GM15510 (cell line): ENCODE data around the gene SLC39A7.

Source experiments
- POLR2A ChIP-seq: IDR thresholded peaks from 3 replicates; pipeline ENCODE4 v1.6.1; 2011; ENCODE audit warnings: borderline replicate concordance; ENCODE audit not compliant: insufficient read length; ENCODE audit errors: extremely low read depth

SLC39A7 gene

DNA sequence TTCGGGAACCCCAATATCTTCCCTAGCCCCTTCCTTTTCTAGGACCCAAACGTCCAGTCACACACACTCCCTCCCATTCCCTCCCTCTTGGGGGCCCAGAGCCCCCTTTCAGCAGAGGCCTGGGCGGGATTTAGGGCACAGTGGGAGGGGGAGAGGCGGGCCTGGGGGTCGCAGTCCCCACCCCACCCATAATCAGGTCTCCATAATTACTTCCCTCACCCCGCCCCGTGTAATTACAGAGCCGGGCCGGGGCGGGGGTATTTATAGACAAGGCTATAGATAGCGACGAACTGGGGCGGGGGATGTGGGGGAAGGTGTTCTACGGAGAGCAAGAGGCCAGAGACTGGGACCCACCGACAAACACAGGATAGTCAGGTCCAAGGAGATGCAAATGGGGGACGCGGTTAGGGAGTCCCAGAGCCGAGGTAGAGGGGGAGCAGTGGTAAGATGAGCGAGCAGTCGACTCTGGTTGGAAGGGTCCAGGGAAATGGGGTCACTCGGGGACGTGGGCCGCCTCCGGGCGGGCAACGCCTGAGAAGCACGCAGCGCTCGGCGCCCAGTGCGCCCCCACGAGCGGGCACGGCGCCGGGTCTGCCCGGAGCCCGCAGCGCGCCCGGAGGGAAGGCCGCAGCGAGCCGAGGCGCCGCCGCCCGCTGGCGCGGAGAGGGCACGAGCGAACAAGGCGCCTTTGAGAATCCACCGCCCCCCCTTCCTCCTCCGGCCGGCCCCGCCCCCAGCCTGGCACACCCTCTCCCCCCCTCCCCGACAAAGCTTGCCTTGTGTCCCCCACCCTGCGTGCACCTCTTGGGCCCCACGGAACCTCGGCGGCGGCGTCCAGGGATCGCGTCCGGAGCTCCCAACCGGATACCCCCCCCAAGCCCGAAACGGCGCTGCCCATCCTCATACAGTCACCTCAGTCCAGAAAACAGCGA is 7.7 kb upstream of the SLC39A7 start:
- TF ChIP-seq POLR2A = no peak

DNA sequence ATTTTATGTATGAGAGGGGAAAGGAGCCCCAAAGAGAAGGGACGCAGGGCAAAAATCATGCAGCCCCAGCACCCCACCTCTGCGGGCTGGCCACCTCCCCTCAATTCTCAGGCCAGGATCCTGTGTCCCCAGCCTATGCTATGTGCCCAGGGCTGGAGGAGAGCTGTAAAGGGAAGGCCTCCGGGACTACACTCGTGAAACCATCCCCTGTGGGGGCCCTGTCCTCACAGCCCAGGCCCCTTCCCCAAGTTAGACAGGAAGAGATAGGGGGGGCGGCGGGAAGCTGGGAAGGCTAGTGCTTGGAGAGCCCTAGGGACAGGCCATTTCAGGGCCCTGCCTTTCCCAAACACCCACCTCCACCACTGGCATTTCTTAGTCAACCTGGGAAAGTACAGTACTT is 7.0 kb upstream of the SLC39A7 start:
- TF ChIP-seq POLR2A = no peak

GRCh38 chr6:33194431-33194979 is 6.2 kb upstream of the SLC39A7 start:
- no peak for TF ChIP-seq POLR2A

DNA sequence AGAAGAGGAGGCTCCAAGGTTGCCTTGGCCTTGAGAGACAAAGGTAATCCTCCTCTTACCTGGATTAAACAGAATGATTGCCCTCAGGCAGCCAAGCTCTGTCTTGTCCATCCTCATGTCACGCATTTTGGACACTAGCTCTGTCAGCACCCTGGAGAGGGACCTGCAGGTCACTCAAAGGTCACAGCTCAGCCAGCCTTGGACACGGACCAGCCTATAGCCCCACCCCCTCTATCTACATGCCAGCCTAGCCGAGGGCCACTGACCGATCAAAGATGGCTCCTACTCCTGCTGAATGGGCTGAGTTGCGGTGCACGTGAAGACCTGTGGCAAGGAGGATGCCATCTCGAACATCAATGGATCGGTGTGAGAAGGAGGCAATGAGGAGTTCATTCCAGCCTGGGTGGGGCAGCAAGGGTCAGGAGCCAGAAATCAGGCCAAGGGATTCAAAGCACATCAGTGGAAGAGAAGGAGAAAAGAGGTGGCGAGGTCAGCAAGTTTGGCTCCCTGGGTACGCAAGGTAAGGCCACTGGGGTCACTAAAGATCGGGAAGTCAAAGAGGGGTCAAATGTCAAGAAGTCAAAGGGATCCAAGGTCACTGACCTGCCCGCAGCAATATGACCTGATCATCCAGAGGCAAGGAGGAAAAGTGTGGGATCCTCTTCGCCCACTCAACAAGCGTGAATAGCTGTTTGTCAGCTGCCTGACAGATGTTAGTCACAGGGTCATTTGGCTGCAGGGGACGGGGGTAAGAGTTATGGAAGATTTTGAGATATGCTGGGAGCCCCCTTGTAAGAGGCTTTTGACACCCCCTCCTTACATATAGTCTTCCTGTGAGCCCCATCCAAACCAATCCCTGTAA is 5.1 kb upstream of the SLC39A7 start:
- no peak for TF ChIP-seq POLR2A

GRCh38 chr6:33197431-33198048 is 3.1 kb upstream of the SLC39A7 start:
- TF ChIP-seq POLR2A = no peak

- TF ChIP-seq POLR2A = no peak
Measured at GRCh38 chr6:33198159-33198852, 2.4 kb upstream of the SLC39A7 start.

GRCh38 chr6:33198853-33199436 is 1.7 kb upstream of the SLC39A7 start:
- TF ChIP-seq POLR2A = no peak

DNA sequence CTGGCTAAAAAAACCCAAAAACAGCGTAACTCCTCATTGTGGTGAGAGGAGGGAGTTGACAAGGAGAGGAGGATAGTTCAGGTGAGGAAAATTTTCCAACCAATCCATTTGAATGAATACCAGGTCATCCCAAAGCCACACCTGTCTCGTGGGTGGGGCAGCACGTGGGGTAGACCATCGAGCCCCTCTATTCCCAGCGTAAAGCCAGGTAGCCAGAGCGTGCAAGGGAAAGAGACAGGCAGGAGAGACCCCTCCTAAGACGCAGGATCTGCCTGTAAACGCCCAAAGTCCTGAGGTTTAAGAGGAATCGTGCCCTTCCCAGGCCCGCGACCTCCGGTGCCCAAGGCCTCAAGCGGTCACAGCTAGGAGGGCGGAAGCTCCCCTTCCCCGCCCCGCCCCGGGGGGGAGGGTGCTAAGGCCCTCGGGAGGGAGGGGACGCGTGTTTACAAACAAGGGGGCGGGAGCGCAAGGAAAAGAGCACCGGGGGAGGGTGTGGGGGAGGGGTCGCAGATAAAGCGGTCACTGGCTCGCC is 914 bp upstream of the SLC39A7 start:
- no peak for TF ChIP-seq POLR2A

- TF ChIP-seq POLR2A = no peak
Measured at GRCh38 chr6:33201147-33201545, 479 bp downstream of the SLC39A7 start.

DNA sequence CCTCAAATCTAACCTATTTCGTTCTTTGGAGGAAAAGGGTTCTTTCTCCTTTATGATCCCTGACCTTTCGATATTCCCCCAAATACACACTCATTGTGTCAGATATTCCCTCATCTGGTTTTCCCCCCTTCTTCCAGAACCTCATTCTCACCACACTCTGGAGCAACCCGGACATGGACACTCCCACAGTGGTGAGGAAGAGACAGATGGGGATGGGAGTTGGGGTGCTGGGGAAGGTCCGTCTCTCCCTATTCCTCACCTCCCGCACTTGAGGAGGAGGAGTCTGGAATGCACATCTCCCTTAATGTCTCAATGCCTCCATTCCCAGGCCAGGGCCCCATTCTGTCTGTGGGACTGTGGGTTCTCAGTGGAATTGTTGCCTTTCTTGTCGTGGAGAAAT is 1.3 kb downstream of the SLC39A7 start:
- TF ChIP-seq POLR2A = no peak

- no peak for TF ChIP-seq POLR2A
Measured at GRCh38 chr6:33202799-33203198, 2.1 kb downstream of the SLC39A7 start.

DNA sequence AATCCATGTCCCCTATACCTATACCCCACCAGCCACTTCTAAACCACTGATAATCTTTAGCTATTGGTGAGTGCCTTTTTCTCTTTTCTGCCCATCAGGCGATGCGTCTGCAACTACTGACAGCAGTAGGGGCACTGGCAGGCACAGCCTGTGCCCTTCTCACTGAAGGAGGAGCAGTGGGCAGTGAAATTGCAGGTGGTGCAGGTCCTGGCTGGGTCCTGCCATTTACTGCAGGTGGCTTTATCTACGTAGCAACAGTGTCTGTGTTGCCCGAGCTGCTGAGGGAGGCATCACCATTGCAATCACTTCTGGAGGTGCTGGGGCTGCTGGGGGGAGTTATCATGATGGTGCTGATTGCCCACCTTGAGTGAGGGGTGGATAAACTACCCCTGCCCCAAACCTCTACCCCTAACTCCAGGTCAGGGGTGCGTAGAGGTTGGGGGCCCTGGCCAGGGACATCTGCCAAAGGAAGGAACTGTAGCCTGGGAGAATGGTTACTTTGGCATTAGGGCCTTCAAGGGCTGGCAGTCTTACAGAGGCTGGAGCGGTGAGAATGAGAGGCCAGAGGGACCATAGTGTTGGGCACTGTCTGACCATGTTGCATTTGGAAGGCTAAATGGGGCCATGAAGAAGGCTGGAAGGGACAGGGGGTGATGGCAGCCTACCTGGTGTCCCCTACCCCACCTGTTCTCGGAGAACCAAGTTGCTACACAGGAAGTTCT is 2.9 kb downstream of the SLC39A7 start:
- no peak for TF ChIP-seq POLR2A

- TF ChIP-seq POLR2A = no peak
Measured at GRCh38 chr6:33204165-33204414, 3.4 kb downstream of the SLC39A7 start.
